ENCODE results near the gene IMPDH1. TPM values are rescaled to one million over a fixed set of nuclear protein-coding genes. Genes with fewer than 3 reads are reported as not detected.

Gene IMPDH1
- 31.2 and 36.2 TPM in 2 replicates for total RNA-seq

GRCh38 chr7:128409596-128410450 is at the start of gene IMPDH1:
TSS of gene IMPDH1 (minus strand) at chr7:128409982. CDS start at chr7:128409901, 81 bp downstream.

GRCh38 chr7:128455543-128456254 is 45.9 kb upstream of the IMPDH1 start, which contains the start of gene HILPDA:
TSS of gene HILPDA (plus strand) at chr7:128455878. CDS start at chr7:128457269, 1,391 bp downstream.

GRCh38 chr7:128361411-128362379 is 48.1 kb downstream of the IMPDH1 start, which contains the start of gene PRRT4:
TSS of gene PRRT4 (minus strand) at chr7:128361690.

GRCh38 chr7:128343554-128344430 is 66.0 kb downstream of the IMPDH1 start, which contains the start of gene RBM28:
TSS of gene RBM28 (minus strand) at chr7:128343908. CDS start at chr7:128343793, 115 bp downstream.

Small RNA genes lying within 50 kb of the gene (small RNA-seq; reads per million reads assigned to genes)
- gene AC010655.1 (not detected), gene RNU7-27P (not detected), gene RNU7-54P (not detected)

Other genes starting within 250 kb of the IMPDH1 start
- gene LEP, start 168.7 kb downstream of the IMPDH1 start, total RNA-seq: 0.11 TPM in 1 of 2 replicates, not detected in the other
- gene RBM28, start 66.1 kb downstream of the IMPDH1 start, total RNA-seq: 15.7 and 16.1 TPM in 2 replicates
- gene PRRT4, start 48.3 kb downstream of the IMPDH1 start, total RNA-seq: 0.11 TPM in 1 of 2 replicates, not detected in the other
- 12.2 and 14.1 TPM in 2 replicates for gene HILPDA, start 45.9 kb upstream of the IMPDH1 start, total RNA-seq
- 29.9 and 35.1 TPM in 2 replicates for gene METTL2B, start 66.8 kb upstream of the IMPDH1 start, total RNA-seq

Measured in articular chondrocyte of knee joint (primary cell).